SK-N-MC (cell line): ENCODE data around the gene EFNA2.

Experiments used
- EZH2 ChIP-seq: fragments of 200-600 bp; sonication (generic); IDR thresholded peaks from one replicate; pipeline ENCODE4 v1.6.1; 2017; ENCODE audit warnings: antibody characterized with exemption
- FOXP2 ChIP-seq: optimal IDR thresholded peaks from 2 replicates; pipeline ENCODE3; 2011; ENCODE audit warnings: mild to moderate bottlenecking, moderate library complexity; ENCODE audit not compliant: insufficient read depth; ENCODE audit errors: extremely low read length, control extremely low read depth
- POLR2AphosphoS5 ChIP-seq: IDR thresholded peaks from 2 replicates; pipeline ENCODE4 v1.6.1; 2012; ENCODE audit warnings: mild to moderate bottlenecking, low read depth, low read length, borderline replicate concordance

DNA sequence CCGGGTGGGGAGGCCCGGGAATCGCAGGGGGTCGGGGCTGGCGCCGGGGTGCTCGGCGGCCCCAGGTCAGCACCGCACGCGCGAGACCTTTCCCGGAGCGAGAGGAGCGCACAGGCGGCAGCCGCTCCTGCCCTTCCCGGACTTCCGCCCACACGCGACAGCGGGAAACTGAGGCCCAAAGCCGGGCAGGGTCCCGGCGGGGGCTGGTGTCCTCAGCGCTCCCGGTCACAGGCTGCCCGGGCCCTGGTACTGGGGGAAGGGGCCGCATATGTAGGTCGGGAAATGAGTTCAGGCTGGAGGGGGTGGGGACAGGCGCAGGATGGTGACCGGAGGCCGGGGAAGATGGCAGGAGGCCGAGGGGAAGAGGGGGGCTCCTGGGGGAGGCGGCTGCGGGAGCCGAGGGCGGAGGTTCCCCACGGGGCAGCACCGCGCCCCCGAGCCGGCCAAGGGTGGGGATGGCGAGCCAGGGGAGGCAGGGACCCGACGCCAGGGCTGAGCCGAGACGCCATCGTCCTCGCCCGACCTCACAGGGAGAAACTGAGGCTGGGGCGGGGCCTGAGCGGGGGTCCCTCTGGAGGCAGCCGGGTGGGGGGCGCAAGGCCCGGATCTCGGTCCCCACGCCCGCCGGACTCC, 48.5 kb upstream of the EFNA2 start:
- no peak for TF ChIP-seq POLR2AphosphoS5
- no peak for TF ChIP-seq EZH2
- no peak for TF ChIP-seq FOXP2
